Measurements from ENCODE around the gene CASP8AP2. TPM values are rescaled to one million over a fixed set of nuclear protein-coding genes. Genes with fewer than 3 reads are reported as not detected.

Gene CASP8AP2
- total and polyA plus RNA-seq, 2 of the 13 experiments (the other 11 are each of a cell fraction or from before 2014, with no cell fraction given) = 5.7 to 13.5 TPM

- H2AFZ ChIP-seq (ENCODE audit: low read length) = no peak overlapping the region
- H3K4me3 ChIP-seq (replicated peaks in 1 of 3; ENCODE audit: insufficient read depth in 1 of 3, low read depth in 2 of 3, low read length in 3 of 3) = peak overlapping the region; percentile 78 to 91 (median 79); a peak in 4 of 6 replicates
- 0 out of 2 replicates have a peak overlapping the region, but pooled peaks have one; percentile 10 for H3K9ac ChIP-seq (ENCODE audit: insufficient read depth, low read depth, low read length)
- ATAC-seq = no peak
- no peak for DNase-seq (ENCODE audit: low spot score)
- no peaks in the 10 kb centered on the region for H3K9me3 ChIP-seq (ENCODE audit: low read length)
- no peaks in the 10 kb centered on the region; a peak in 1 of 5 replicates for H3K27me3 ChIP-seq (ENCODE audit: control insufficient read depth in 1 of 2, insufficient read depth in 2 of 2, low read length in 2 of 2)
- peaks cover 0 to 2% of the 10 kb centered on the region in 2 experiments; a peak in 1 of 5 replicates for H3K36me3 ChIP-seq (replicated peaks in 1 of 2; ENCODE audit: control insufficient read depth in 1 of 2, insufficient read depth in 2 of 2, low read length in 2 of 2)
- peak overlapping the region; percentile 83 for H3K4me2 ChIP-seq (ENCODE audit: low read depth, low read length)
- H4K20me1 ChIP-seq (ENCODE audit: insufficient read depth, low read length) = peaks cover 2% of the 10 kb centered on the region; the same call in 1 of the 2 replicates
- peak; percentile 34 for FAIRE-seq
- H3K4me1 ChIP-seq (ENCODE audit: insufficient read depth, low read length) = peaks cover 35% of the 10 kb centered on the region
- no peak overlapping the region for H3K27ac ChIP-seq (ENCODE audit: extremely low read length, insufficient read depth, low read length)
- no TSS peak for BruUV-seq (replicated peaks)
- H3K79me2 ChIP-seq (ENCODE audit: insufficient read depth, low read length) = peaks cover 62% of the 10 kb centered on the region
- POLR2A ChIA-PET = no interaction called here
- in situ Hi-C loops (cut with HindIII; ENCODE audit: extremely low pct_ligation_motif_present, low pct_unique_long_range_greater_than_20kb) = no loop called here
- TF ChIP-seq THRA (CRISPR knock-in tag; IDR thresholded peaks at IDR 0.05; ENCODE audit: borderline replicate concordance) (no peak), FOXA1 (IDR thresholded peaks at IDR 0.05) (no peak), FOXA1 (CRISPR knock-in tag; IDR thresholded peaks at IDR 0.05) (peak; percentile 33; the same call in 1 of the 2 replicates), MLX (CRISPR knock-in tag; IDR thresholded peaks at IDR 0.05) (no peak), FOXA3 (CRISPR knock-in tag; IDR thresholded peaks at IDR 0.05) (0 out of 2 replicates have a peak, but pooled peaks have one; percentile 28), NBN (conservative IDR thresholded peaks at IDR 0.05) (no peak)
- WGBS (ENCODE audit: low lambda C conversion rate) = 26% methylated on average over 3 of the region's 3 CpGs
- CTCF ChIA-PET (ENCODE audit: low intra/inter-chr PET ratio, low total read pairs) = no interaction called here
- intact Hi-C loops (cut with micrococcal nuclease; ENCODE audit: unreplicated experiment) = no loop called here
Observed at GRCh38 chr6:89817481-89817880, 12.2 kb upstream of the CASP8AP2 start.

GRCh38 chr6:89818977-89819335 is 10.7 kb upstream of the CASP8AP2 start:
- Histone ChIP-seq H3K27me3 (ENCODE audit: control insufficient read depth in 1 of 2, insufficient read depth in 2 of 2, low read length in 2 of 2) (no peaks in the 10 kb centered on the region; a peak in 1 of 5 replicates), H2AFZ (ENCODE audit: low read length) (peak overlapping the region; percentile 92), H4K20me1 (ENCODE audit: insufficient read depth, low read length) (peaks cover 2% of the 10 kb centered on the region; the same call in 1 of the 2 replicates), H3K4me3 (replicated peaks in 1 of 3; ENCODE audit: insufficient read depth in 1 of 3, low read depth in 2 of 3, low read length in 3 of 3) (peak overlapping the region; percentile 78 to 91 (median 79)), H3K27ac (ENCODE audit: extremely low read length, insufficient read depth, low read length) (peak overlapping the region; percentile 83), H3K79me2 (ENCODE audit: insufficient read depth, low read length) (peaks cover 54% of the 10 kb centered on the region), H3K4me1 (ENCODE audit: insufficient read depth, low read length) (peaks cover 30% of the 10 kb centered on the region), H3K9me3 (ENCODE audit: low read length) (no peaks in the 10 kb centered on the region), H3K9ac (ENCODE audit: insufficient read depth, low read depth, low read length) (peak overlapping the region; percentile 89), H3K4me2 (ENCODE audit: low read depth, low read length) (peak overlapping the region; percentile 83), H3K36me3 (replicated peaks in 1 of 2; ENCODE audit: control insufficient read depth in 1 of 2, insufficient read depth in 2 of 2, low read length in 2 of 2) (peaks cover 0 to 2% of the 10 kb centered on the region in 2 experiments; a peak in 1 of 5 replicates)
- CTCF ChIA-PET (ENCODE audit: low intra/inter-chr PET ratio, low total read pairs) = no interaction called here
- WGBS (ENCODE audit: low lambda C conversion rate) = 0% methylated on average over 13 of the region's 14 CpGs
- peak; percentile 68 for ATAC-seq
- FAIRE-seq = no peak
- BruUV-seq (replicated peaks) = no TSS peak
- peak; percentile 43 for DNase-seq (ENCODE audit: low spot score)
- in situ Hi-C loops (cut with HindIII; ENCODE audit: extremely low pct_ligation_motif_present, low pct_unique_long_range_greater_than_20kb) (no loop called here), intact Hi-C loops (cut with micrococcal nuclease; ENCODE audit: unreplicated experiment) (loop anchor here (1.0 kb wide), 1 partner anchor 10 kb away; the partner anchor contains the start of gene CASP8AP2)
- POLR2A ChIA-PET = interaction anchor here (0.7 to 3.3 kb wide), 7 partner anchors 10 to 180 kb away, joined by 3 to 52 read pairs (median 3); partner anchors contain the start of genes CASP8AP2 and LYRM2
- TF ChIP-seq ZNF18 (CRISPR knock-in tag; IDR thresholded peaks at IDR 0.05; ENCODE audit: insufficient replicate concordance) (peak; percentile 21), ARID5B (CRISPR knock-in tag; IDR thresholded peaks at IDR 0.05) (no peak), ZNF703 (CRISPR knock-in tag; IDR thresholded peaks at IDR 0.05; ENCODE audit: borderline replicate concordance) (no peak), ZFP37 (CRISPR knock-in tag; IDR thresholded peaks at IDR 0.05; ENCODE audit: borderline replicate concordance) (0 out of 2 replicates have a peak, but pooled peaks have one; percentile 29)

All from HepG2 (cell line).